ENCODE data around the gene LEMD1. TPM values are rescaled to one million over a fixed set of nuclear protein-coding genes. Genes with fewer than 3 reads are reported as not detected.

LEMD1 gene
- polyA plus RNA-seq, 1 donor from 2014 or later = 67.6 TPM

DNA sequence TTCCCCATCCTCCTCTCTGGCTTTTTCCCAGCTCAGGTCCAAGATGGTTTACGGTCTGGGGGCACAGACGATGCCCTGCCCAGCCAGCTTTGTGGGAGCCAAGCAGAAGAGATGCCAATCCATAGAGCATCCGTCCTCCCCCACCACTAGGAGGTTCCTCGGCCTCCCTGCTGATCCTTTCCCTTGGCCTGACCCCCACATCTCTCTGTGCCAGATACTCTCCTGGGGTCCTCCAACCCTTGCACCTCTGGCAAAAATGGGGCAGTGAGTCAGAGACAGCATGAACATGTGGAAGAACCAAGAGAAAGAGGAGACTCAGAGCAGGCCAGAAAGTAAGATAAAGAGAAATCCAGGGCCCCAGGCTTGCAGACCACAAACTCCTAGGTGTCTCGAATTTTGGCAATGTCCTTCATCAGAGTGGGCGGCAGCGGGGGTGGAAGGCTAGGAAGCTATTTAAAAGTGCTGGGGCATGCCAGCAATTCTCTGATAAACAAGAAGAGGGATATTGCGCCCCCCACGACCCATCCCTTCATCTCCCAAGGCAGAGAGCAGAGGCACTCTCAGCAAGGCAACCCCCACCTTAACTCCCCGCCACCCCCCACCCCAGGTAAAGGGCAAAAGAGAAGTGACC lies 22.6 kb upstream of the LEMD1 start:
- Histone ChIP-seq H3F3A (ENCODE audit: insufficient read depth, low read length, poor library complexity, severe bottlenecking) (peaks cover 4% of the 10 kb centered on the region), H3K27ac (ENCODE audit: low read length) (no peak overlapping the region), H3K4me2 (ENCODE audit: low read length) (no peak overlapping the region), H3K36me3 (ENCODE audit: insufficient read depth, low read length) (peaks cover 4% of the 10 kb centered on the region), H3K79me2 (replicated peaks; ENCODE audit: insufficient read depth, low read length) (peaks cover 22% of the 10 kb centered on the region), H3K27me3 (ENCODE audit: insufficient read depth, low read depth, low read length) (no peaks in the 10 kb centered on the region), H2AFZ (ENCODE audit: low read depth, low read length) (no peak overlapping the region), H3K9me2 (ENCODE audit: insufficient read depth, low read length) (no peaks in the 10 kb centered on the region), H4K20me1 (ENCODE audit: insufficient read depth) (peaks cover 4% of the 10 kb centered on the region), H3K4me3 (ENCODE audit: low read length) (peak overlapping the region; percentile 51), H3K9ac (ENCODE audit: low read length) (peak overlapping the region; percentile 49), H3K9me3 (ENCODE audit: low read length) (no peaks in the 10 kb centered on the region)
- no peak for TF ChIP-seq EZH2 (IDR thresholded peaks at IDR 0.05; ENCODE audit: borderline replicate concordance, insufficient read depth, low read length, poor library complexity, severe bottlenecking)
- no peak for TF ChIP-seq TAF1 (IDR thresholded peaks at IDR 0.05; ENCODE audit: low read depth)
- no peak for TF ChIP-seq EP300 (conservative IDR thresholded peaks at IDR 0.05; ENCODE audit: poor library complexity, severe bottlenecking)
- TF ChIP-seq, protein P1, sequence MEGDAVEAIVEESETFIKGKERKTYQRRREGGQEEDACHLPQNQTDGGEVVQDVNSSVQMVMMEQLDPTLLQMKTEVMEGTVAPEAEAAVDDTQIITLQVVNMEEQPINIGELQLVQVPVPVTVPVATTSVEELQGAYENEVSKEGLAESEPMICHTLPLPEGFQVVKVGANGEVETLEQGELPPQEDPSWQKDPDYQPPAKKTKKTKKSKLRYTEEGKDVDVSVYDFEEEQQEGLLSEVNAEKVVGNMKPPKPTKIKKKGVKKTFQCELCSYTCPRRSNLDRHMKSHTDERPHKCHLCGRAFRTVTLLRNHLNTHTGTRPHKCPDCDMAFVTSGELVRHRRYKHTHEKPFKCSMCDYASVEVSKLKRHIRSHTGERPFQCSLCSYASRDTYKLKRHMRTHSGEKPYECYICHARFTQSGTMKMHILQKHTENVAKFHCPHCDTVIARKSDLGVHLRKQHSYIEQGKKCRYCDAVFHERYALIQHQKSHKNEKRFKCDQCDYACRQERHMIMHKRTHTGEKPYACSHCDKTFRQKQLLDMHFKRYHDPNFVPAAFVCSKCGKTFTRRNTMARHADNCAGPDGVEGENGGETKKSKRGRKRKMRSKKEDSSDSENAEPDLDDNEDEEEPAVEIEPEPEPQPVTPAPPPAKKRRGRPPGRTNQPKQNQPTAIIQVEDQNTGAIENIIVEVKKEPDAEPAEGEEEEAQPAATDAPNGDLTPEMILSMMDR (IDR thresholded peaks at IDR 0.05; ENCODE audit: poor library complexity, severe bottlenecking) = no peak
- TF ChIP-seq SMC3 (conservative IDR thresholded peaks at IDR 0.05; ENCODE audit: poor library complexity) = no peak
- TF ChIP-seq RAD21 (conservative IDR thresholded peaks at IDR 0.05) = no peak
- TF ChIP-seq POLR2AphosphoS5 (IDR thresholded peaks at IDR 0.05) = no peak
- TF ChIP-seq MXI1 (conservative IDR thresholded peaks at IDR 0.05; ENCODE audit: poor library complexity, severe bottlenecking) = no peak
- TF ChIP-seq REST (IDR thresholded peaks at IDR 0.05; ENCODE audit: borderline replicate concordance) = no peak

DNA sequence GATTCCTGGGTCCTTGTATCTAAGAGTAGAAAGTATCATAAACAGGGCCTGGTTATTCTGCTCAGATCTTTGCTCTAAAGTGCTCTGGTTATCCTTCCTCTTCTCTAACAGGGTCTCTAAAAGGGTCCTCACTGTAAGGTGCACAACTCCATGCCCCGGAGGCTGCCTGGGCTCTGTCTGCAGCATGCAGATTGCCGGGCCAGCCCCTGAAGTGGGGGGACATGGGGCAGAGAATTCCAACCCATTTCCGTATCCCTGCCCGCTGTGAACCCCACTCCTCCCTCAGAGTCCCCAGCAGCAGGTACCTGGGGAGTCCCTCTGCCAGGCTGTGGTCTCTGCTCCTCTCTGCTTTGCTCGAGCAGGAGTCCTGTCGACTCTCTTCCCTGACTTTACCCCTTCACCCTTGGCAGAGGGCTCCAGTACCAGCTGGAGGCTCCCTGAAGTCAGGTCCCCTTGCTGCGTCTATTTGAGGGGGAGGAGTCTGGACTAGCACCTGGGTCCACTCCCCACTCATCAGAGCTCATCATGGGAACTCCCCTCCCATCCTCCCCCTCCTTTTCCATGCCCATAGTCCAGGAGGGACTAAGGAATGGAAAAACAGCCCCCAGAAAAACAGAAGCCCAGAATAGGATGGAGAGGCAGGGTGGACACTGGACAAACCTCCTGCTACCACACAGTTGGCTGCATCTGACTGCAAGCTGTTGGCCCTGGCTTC lies 21.9 kb upstream of the LEMD1 start:
- TF ChIP-seq, protein P1 (IDR thresholded peaks at IDR 0.05; ENCODE audit: poor library complexity, severe bottlenecking) = no peak
- H2AFZ ChIP-seq (ENCODE audit: low read depth, low read length) = no peak overlapping the region
- H4K20me1 ChIP-seq (ENCODE audit: insufficient read depth) = peaks cover 3% of the 10 kb centered on the region
- peak overlapping the region; percentile 51 for H3K4me3 ChIP-seq (ENCODE audit: low read length)
- H3K36me3 ChIP-seq (ENCODE audit: insufficient read depth, low read length) = peaks cover 4% of the 10 kb centered on the region
- H3K27ac ChIP-seq (ENCODE audit: low read length) = no peak overlapping the region
- peaks cover 15% of the 10 kb centered on the region for H3K79me2 ChIP-seq (replicated peaks; ENCODE audit: insufficient read depth, low read length)
- H3K9me2 ChIP-seq (ENCODE audit: insufficient read depth, low read length) = no peaks in the 10 kb centered on the region
- H3K4me2 ChIP-seq (ENCODE audit: low read length) = no peak overlapping the region
- no peak overlapping the region for H3K9ac ChIP-seq (ENCODE audit: low read length)
- H3F3A ChIP-seq (ENCODE audit: insufficient read depth, low read length, poor library complexity, severe bottlenecking) = peaks cover 4% of the 10 kb centered on the region
- no peaks in the 10 kb centered on the region for H3K27me3 ChIP-seq (ENCODE audit: insufficient read depth, low read depth, low read length)
- H3K9me3 ChIP-seq (ENCODE audit: low read length) = no peaks in the 10 kb centered on the region
